Smooth muscle cell (in vitro differentiated cells): ENCODE data around the gene CHAC2. TPM values are rescaled to one million over a fixed set of nuclear protein-coding genes. Genes with fewer than 3 reads are reported as not detected.

ENCODE experiments used
- DNase-seq: peaks from one replicate; lab custom pipeline; 2025; ENCODE audit not compliant: unreplicated experiment; lab: John Stamatoyannopoulos, UW
- H2AFZ ChIP-seq: fragments of 200-600 bp; sonication (generic); 2 replicates; pipeline ENCODE4 v1.6.0; 2016; ENCODE audit warnings: antibody characterized with exemption, low read depth, mild to moderate bottlenecking
- H3F3A ChIP-seq: fragments of 200-600 bp; sonication (generic); 2 replicates; pipeline ENCODE4 v1.6.0; 2017; ENCODE audit warnings: antibody characterized with exemption, low read depth
- H3K27ac ChIP-seq: fragments of 200-600 bp; sonication (generic); 2 replicates; pipeline ENCODE4 v1.5.1; 2016; ENCODE audit warnings: low read depth, mild to moderate bottlenecking
- H3K27me3 ChIP-seq: fragments of 200-600 bp; sonication (generic); 2 replicates; pipeline ENCODE4 v1.6.1; 2016; ENCODE audit warnings: low read depth, mild to moderate bottlenecking
- H3K36me3 ChIP-seq: fragments of 200-600 bp; sonication (generic); 2 replicates; pipeline ENCODE4 v1.5.1; 2016; ENCODE audit warnings: low read depth
- H3K4me1 ChIP-seq: fragments of 200-600 bp; sonication (generic); 2 replicates; pipeline ENCODE4 v1.5.1; 2016; ENCODE audit warnings: low read depth
- H3K4me2 ChIP-seq: fragments of 200-600 bp; sonication (generic); 2 replicates; pipeline ENCODE4 v1.6.0; 2016; ENCODE audit warnings: mild to moderate bottlenecking
- H3K4me3 ChIP-seq: fragments of 200-600 bp; sonication (generic); 2 replicates; pipeline ENCODE4 v1.5.1; 2016; ENCODE audit warnings: mild to moderate bottlenecking
- H3K79me2 ChIP-seq: fragments of 200-600 bp; sonication (generic); 2 replicates; pipeline ENCODE4 v1.6.0; 2016; ENCODE audit warnings: low read depth, mild to moderate bottlenecking
- H3K9ac ChIP-seq: fragments of 200-600 bp; sonication (generic); 2 replicates; pipeline ENCODE4 v1.6.0; 2016; ENCODE audit warnings: low read depth
- H3K9me3 ChIP-seq: fragments of 200-600 bp; sonication (generic); replicated peaks from 2 replicates; pipeline ENCODE4 v1.5.1; 2016; ENCODE audit warnings: low read depth
- H4K20me1 ChIP-seq: fragments of 200-600 bp; sonication (generic); 2 replicates; pipeline ENCODE4 v1.6.0; 2016; ENCODE audit warnings: low read depth
- CTCF ChIP-seq: fragments of 200-600 bp; sonication (generic); IDR thresholded peaks from 2 replicates; pipeline ENCODE4 v1.5.1; 2017; ENCODE audit warnings: borderline replicate concordance, mild to moderate bottlenecking, antibody characterized with exemption; ENCODE audit not compliant: insufficient read depth, poor library complexity, severe bottlenecking
- WGBS: methylation state at CpG from one replicate; pipeline ENCODE4 v1.1.7; 2016; ENCODE audit warnings: low lambda C conversion rate; 5-methylcytosine and 5-hydroxymethylcytosine counted together
- polyA plus RNA-seq: library from polyadenylated mRNA; unstranded; fragments of >200 nt; fragmentation: Nextera tagmentation; extraction: Ambion mirVana; gene quantifications from 2 replicates; pipeline ENCODE4 v1.2.1, GENCODE V29; 2016
- total RNA-seq: library from RNA; depleted of rRNA; stranded (reverse); fragments of >200 nt; gene quantifications from 2 replicates; pipeline ENCODE4 v1.2.3, GENCODE V29; 2014

The CHAC2 gene
- total and polyA plus RNA-seq, 2 experiments from 2014 or later, result 0.54 to 0.97 TPM

- TF ChIP-seq CTCF, result no peak
- Histone ChIP-seq H4K20me1 (peaks cover 3% of the 10 kb centered on the region), H3F3A (no peaks in the 10 kb centered on the region), H3K4me3 (no peak overlapping the region), H3K27me3 (no peaks in the 10 kb centered on the region), H3K27ac (peak overlapping the region; percentile 10), H3K9me3 (no peaks in the 10 kb centered on the region), H3K79me2 (no peaks in the 10 kb centered on the region), H3K4me2 (no peak overlapping the region), H3K4me1 (no peaks in the 10 kb centered on the region), H3K9ac (no peak overlapping the region), H3K36me3 (peaks cover 5% of the 10 kb centered on the region), H2AFZ (no peak overlapping the region)
- no peak for DNase-seq
- 88% methylated on average over 1 of the region's 1 CpG for WGBS
Observed at GRCh38 chr2:53751728-53752127, 15.9 kb upstream of the CHAC2 start.

GRCh38 chr2:53752385-53752784 lies 15.2 kb upstream of the CHAC2 start:
- H3K4me1 ChIP-seq, result no peaks in the 10 kb centered on the region
- H3K36me3 ChIP-seq, result peaks cover 5% of the 10 kb centered on the region
- H2AFZ ChIP-seq, result no peak overlapping the region
- H3K27ac ChIP-seq, result peak overlapping the region; percentile 15
- no peak for DNase-seq
- H3K4me2 ChIP-seq, result no peak overlapping the region
- H3F3A ChIP-seq, result no peaks in the 10 kb centered on the region
- H4K20me1 ChIP-seq, result peaks cover 3% of the 10 kb centered on the region
- H3K9me3 ChIP-seq, result no peaks in the 10 kb centered on the region
- H3K27me3 ChIP-seq, result no peaks in the 10 kb centered on the region
- no peak overlapping the region for H3K9ac ChIP-seq
- WGBS, result 81% methylated on average over 4 of the region's 4 CpGs
- H3K4me3 ChIP-seq, result no peak overlapping the region
- no peaks in the 10 kb centered on the region for H3K79me2 ChIP-seq
- no peak for TF ChIP-seq CTCF

GRCh38 chr2:53753041-53753440 lies 14.6 kb upstream of the CHAC2 start:
- TF ChIP-seq CTCF, result no peak
- H3F3A ChIP-seq, result no peaks in the 10 kb centered on the region
- no peak overlapping the region for H3K9ac ChIP-seq
- peaks cover 5% of the 10 kb centered on the region for H3K36me3 ChIP-seq
- no peaks in the 10 kb centered on the region for H3K4me1 ChIP-seq
- H3K27ac ChIP-seq, result no peak overlapping the region
- no peaks in the 10 kb centered on the region for H3K27me3 ChIP-seq
- no peak overlapping the region for H3K4me2 ChIP-seq
- H2AFZ ChIP-seq, result no peak overlapping the region
- peaks cover 3% of the 10 kb centered on the region for H4K20me1 ChIP-seq
- no peaks in the 10 kb centered on the region for H3K79me2 ChIP-seq
- no peak overlapping the region for H3K4me3 ChIP-seq
- no peaks in the 10 kb centered on the region for H3K9me3 ChIP-seq
- DNase-seq, result no peak

- 98% methylated on average over 2 of the region's 2 CpGs for WGBS
- Histone ChIP-seq H3K36me3 (peaks cover 5% of the 10 kb centered on the region), H3K4me2 (no peak overlapping the region), H4K20me1 (peaks cover 3% of the 10 kb centered on the region), H3K9me3 (no peaks in the 10 kb centered on the region), H2AFZ (no peak overlapping the region), H3K9ac (no peak overlapping the region), H3K79me2 (no peaks in the 10 kb centered on the region), H3K27me3 (no peaks in the 10 kb centered on the region), H3K4me3 (no peak overlapping the region), H3K4me1 (no peaks in the 10 kb centered on the region), H3F3A (no peaks in the 10 kb centered on the region), H3K27ac (no peak overlapping the region)
- no peak for TF ChIP-seq CTCF
- no peak for DNase-seq
Observed at GRCh38 chr2:53755121-53755520, 12.5 kb upstream of the CHAC2 start.
